ENCODE results near the gene SH3RF1. TPM values are rescaled to one million over a fixed set of nuclear protein-coding genes. Genes with fewer than 3 reads are reported as not detected.

Gene SH3RF1
- total RNA-seq, result 12.8 and 17.2 TPM in 2 replicates

DNA sequence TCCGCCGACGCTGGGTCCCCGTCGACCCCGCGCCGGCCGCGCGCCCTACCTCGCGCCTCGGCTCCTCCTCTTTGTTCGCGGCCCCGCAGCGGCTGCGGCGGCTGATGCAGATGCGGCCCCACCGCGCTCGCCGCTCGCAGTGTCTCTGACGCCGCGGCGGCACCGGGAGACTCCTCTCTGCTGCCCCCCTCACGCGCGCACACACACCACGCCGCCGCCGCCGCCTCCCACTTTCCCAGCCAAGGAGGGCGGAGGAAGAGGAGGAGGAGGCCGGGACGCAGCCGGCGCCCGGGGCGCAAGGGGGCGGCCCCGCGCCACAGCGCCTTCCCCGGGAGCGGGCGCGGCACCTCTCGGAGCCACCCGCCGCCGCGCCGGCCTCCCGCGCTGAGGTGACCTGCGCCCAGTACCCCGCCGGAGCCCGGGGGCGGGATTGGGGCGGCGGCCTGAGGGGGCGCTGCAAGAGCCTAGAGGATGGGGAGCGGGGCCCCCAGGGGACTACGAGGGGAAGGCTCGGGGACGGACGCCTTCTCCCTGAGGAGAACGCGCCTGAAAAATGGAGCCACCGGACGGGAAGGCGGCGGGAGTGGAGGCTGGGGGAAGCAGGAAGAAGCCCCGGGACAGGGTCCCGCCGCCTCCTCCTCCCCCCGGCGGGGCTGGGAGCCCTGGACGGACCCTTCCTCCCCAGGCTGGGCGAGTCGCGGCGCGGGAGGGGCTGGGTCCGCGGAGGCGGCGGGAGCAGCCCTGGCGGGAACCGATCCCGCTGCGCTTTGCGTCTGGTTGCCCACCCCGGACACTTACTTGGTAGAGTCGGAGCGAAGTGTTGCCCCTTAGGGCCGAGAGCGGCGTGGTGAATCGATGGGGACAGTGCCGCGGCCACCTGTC lies at the start of gene SH3RF1:
TSS of gene SH3RF1 (minus strand) at position 147 of the 882 bp plus-strand sequence. CDS start 1,744 bp downstream, outside the sequence.

All from airway epithelial cell (primary cell).